ENCODE results near the gene KIFC3.

DNA sequence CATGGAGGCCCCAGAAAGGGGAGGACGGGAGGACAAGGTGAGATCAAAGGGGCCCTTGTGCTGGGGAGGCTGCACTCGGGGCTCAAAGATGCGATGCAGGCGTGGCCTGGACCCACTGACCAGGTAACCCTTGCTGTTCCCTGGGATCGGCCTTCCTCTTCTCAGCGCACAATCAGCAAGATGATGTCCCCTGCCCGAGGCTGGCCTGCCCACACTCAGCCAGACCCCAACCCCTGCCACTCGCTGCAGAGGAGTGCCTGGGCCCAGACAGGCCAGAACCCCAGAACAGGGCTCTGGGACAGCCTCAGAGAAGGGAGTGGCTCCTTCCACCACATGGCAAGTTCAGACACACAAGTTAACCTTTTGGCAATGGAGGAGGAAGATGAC, 14.8 kb downstream of the KIFC3 start:
- TF ChIP-seq, protein P1, sequence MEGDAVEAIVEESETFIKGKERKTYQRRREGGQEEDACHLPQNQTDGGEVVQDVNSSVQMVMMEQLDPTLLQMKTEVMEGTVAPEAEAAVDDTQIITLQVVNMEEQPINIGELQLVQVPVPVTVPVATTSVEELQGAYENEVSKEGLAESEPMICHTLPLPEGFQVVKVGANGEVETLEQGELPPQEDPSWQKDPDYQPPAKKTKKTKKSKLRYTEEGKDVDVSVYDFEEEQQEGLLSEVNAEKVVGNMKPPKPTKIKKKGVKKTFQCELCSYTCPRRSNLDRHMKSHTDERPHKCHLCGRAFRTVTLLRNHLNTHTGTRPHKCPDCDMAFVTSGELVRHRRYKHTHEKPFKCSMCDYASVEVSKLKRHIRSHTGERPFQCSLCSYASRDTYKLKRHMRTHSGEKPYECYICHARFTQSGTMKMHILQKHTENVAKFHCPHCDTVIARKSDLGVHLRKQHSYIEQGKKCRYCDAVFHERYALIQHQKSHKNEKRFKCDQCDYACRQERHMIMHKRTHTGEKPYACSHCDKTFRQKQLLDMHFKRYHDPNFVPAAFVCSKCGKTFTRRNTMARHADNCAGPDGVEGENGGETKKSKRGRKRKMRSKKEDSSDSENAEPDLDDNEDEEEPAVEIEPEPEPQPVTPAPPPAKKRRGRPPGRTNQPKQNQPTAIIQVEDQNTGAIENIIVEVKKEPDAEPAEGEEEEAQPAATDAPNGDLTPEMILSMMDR (IDR thresholded peaks at IDR 0.05), result no peak
- TF ChIP-seq POLR2A (IDR thresholded peaks at IDR 0.05), result no peak
- no peak for TF ChIP-seq EP300 (IDR thresholded peaks at IDR 0.05)
